Cardiac atrium fibroblast (primary cell): Measurements from ENCODE around the gene OR5M11. TPM values are rescaled to one million over a fixed set of nuclear protein-coding genes. Genes with fewer than 3 reads are reported as not detected.

ENCODE experiments used
- total RNA-seq: library from RNA; depleted of rRNA; stranded (reverse); fragments of >200 nt; gene quantifications from 2 replicates; pipeline ENCODE4 v1.2.3, GENCODE V29; 2015

OR5M11 gene
- not detected in 2 replicates for total RNA-seq

GRCh38 chr11:56543157-56543556 is at the start of gene OR5M11:
TSS of gene OR5M11 (minus strand) at chr11:56543257. CDS start at chr11:56543257, 0 bp downstream.

GRCh38 chr11:56577621-56578020 is 34.6 kb upstream of the OR5M11 start, which contains the start of gene OR5M10:
TSS of gene OR5M10 (minus strand) at chr11:56577721. CDS start at chr11:56577721, 0 bp downstream.

Other genes with a start within 250 kb of the OR5M11 start
- not detected in 2 replicates for gene OR8K3, start 228.1 kb downstream of the OR5M11 start, total RNA-seq
- not detected in 2 replicates for gene OR8K1, start 197.2 kb downstream of the OR5M11 start, total RNA-seq
- not detected in 2 replicates for gene OR8J1, start 189.0 kb downstream of the OR5M11 start, total RNA-seq
- not detected in 2 replicates for gene OR8U1, start 167.6 kb downstream of the OR5M11 start, total RNA-seq
- not detected in 2 replicates for gene OR5AL1, start 130.6 kb downstream of the OR5M11 start, total RNA-seq
- not detected in 2 replicates for gene OR5M3, start 69.9 kb downstream of the OR5M11 start, total RNA-seq
- not detected in 2 replicates for gene OR5M8, start 51.9 kb downstream of the OR5M11 start, total RNA-seq
- not detected in 2 replicates for gene OR5M10, start 34.5 kb upstream of the OR5M11 start, total RNA-seq
- not detected in 2 replicates for gene OR5M1, start 71.6 kb upstream of the OR5M11 start, total RNA-seq
- gene OR5AP2, start 99.2 kb upstream of the OR5M11 start, total RNA-seq = not detected in 2 replicates
- not detected in 2 replicates for gene OR5AR1, start 120.4 kb upstream of the OR5M11 start, total RNA-seq
- gene OR9G1, start 155.8 kb upstream of the OR5M11 start, total RNA-seq = not detected in 2 replicates
- gene OR9G4, start 205.4 kb upstream of the OR5M11 start, total RNA-seq = not detected in 2 replicates